NCI-H82 treated with DMSO at 0.1 percent for 48 hours (cell line): Measurements from ENCODE around the gene IQCH.
"Not testable (repeated sequence)": the region's sequence is repeated elsewhere in the genome, so short reads cannot be mapped to it uniquely, and the experiment has no call there.

Experiments
- DNase-seq: peaks from one replicate; lab custom pipeline; 2025; ENCODE audit not compliant: unreplicated experiment; lab: John Stamatoyannopoulos, UW

The IQCH gene

GRCh38 chr15:67350042-67350441 lies 95.5 kb downstream of the IQCH start:
- no peak for DNase-seq

GRCh38 chr15:67358391-67358790 lies 103.8 kb downstream of the IQCH start:
- no peak for DNase-seq

GRCh38 chr15:67358812-67359211 lies 104.2 kb downstream of the IQCH start:
- DNase-seq, result no peak

- no peak for DNase-seq
Measured at GRCh38 chr15:67359431-67360079, 105.0 kb downstream of the IQCH start.

- DNase-seq, result peak; percentile 62
Measured at GRCh38 chr15:67361100-67361499, 106.5 kb downstream of the IQCH start.

GRCh38 chr15:67363712-67364111 lies 109.1 kb downstream of the IQCH start:
- not testable (repeated sequence) for DNase-seq

- DNase-seq, result no peak
Measured at GRCh38 chr15:67365994-67366393, 111.4 kb downstream of the IQCH start.

GRCh38 chr15:67366904-67367303 lies 112.3 kb downstream of the IQCH start:
- no peak for DNase-seq

GRCh38 chr15:67369359-67369998 lies 114.9 kb downstream of the IQCH start:
- DNase-seq, result no peak

GRCh38 chr15:67370206-67370954 lies 115.8 kb downstream of the IQCH start:
- no peak for DNase-seq

GRCh38 chr15:67372543-67372942 lies 118.0 kb downstream of the IQCH start:
- DNase-seq, result no peak

- no peak for DNase-seq
Measured at GRCh38 chr15:67372986-67373675, 118.5 kb downstream of the IQCH start.

GRCh38 chr15:67373971-67374370 lies 119.4 kb downstream of the IQCH start:
- DNase-seq, result no peak

- DNase-seq, result no peak
Measured at GRCh38 chr15:67379530-67379929, 124.9 kb downstream of the IQCH start.

- no peak for DNase-seq
Measured at GRCh38 chr15:67380921-67381320, 126.3 kb downstream of the IQCH start.

- DNase-seq, result no peak
Measured at GRCh38 chr15:67381416-67382045, 126.9 kb downstream of the IQCH start.

GRCh38 chr15:67382723-67383122 lies 128.1 kb downstream of the IQCH start:
- DNase-seq, result no peak

- no peak for DNase-seq
Measured at GRCh38 chr15:67383899-67384298, 129.3 kb downstream of the IQCH start.

- no peak for DNase-seq
Measured at GRCh38 chr15:67384761-67385160, 130.2 kb downstream of the IQCH start.

- no peak for DNase-seq
Measured at GRCh38 chr15:67385971-67386370, 131.4 kb downstream of the IQCH start.

- no peak for DNase-seq
Measured at GRCh38 chr15:67386947-67387346, 132.4 kb downstream of the IQCH start.
